H9 (cell line): ENCODE results near the gene CERK. TPM values are rescaled to one million over a fixed set of nuclear protein-coding genes. Genes with fewer than 3 reads are reported as not detected.

ENCODE experiments used
- DNase-seq: peaks from one replicate; pipeline ENCODE4 v3.0.0-alpha.2; 2017
- H2AFZ ChIP-seq: one replicate; pipeline ENCODE4 v1.6.1; 2013; ENCODE audit warnings: mild to moderate bottlenecking, low read length, control low read depth, moderate library complexity
- H2AK5ac ChIP-seq: 2 replicates; pipeline ENCODE4 v1.6.1; 2013; ENCODE audit warnings: low read length, control low read depth, mixed read lengths; ENCODE audit not compliant: insufficient read length
- H2BK120ac ChIP-seq: one replicate; pipeline ENCODE4 v1.6.1; 2013; ENCODE audit warnings: low read depth, mild to moderate bottlenecking, low read length, control low read depth, inconsistent platforms; ENCODE audit not compliant: poor library complexity, severe bottlenecking
- H2BK12ac ChIP-seq: 2 replicates; pipeline ENCODE4 v1.6.1; 2013; ENCODE audit warnings: low read length, control low read depth, mixed read lengths, low read depth; ENCODE audit not compliant: insufficient read length
- H2BK15ac ChIP-seq: 2 replicates; pipeline ENCODE4 v1.6.1; 2013; ENCODE audit warnings: low read depth, low read length, control low read depth
- H2BK20ac ChIP-seq: one replicate; pipeline ENCODE4 v1.6.1; 2013; ENCODE audit warnings: low read depth, mild to moderate bottlenecking, low read length, control low read depth, inconsistent platforms; ENCODE audit not compliant: poor library complexity, severe bottlenecking
- H2BK5ac ChIP-seq: 2 replicates; pipeline ENCODE4 v1.6.1; 2013; ENCODE audit warnings: low read length, control low read depth, mixed read lengths; ENCODE audit not compliant: insufficient read length
- H3K14ac ChIP-seq: 2 replicates; pipeline ENCODE4 v1.6.1; 2013; ENCODE audit warnings: low read length, control low read depth; ENCODE audit not compliant: insufficient read depth
- H3K18ac ChIP-seq: 2 replicates; pipeline ENCODE4 v1.6.1; 2013; ENCODE audit warnings: low read depth, mild to moderate bottlenecking, mixed read lengths, low read length, control low read depth; ENCODE audit not compliant: insufficient read length
- H3K23ac ChIP-seq: 2 replicates; pipeline ENCODE4 v1.6.1; 2013; ENCODE audit warnings: low read length, control low read depth, mixed read lengths, low read depth; ENCODE audit not compliant: insufficient read length
- H3K23me2 ChIP-seq: 2 replicates; pipeline ENCODE4 v1.6.1; 2013; ENCODE audit warnings: low read depth, mild to moderate bottlenecking, mixed read lengths, low read length, control low read depth; ENCODE audit not compliant: insufficient read length, poor library complexity, severe bottlenecking
- H3K27ac ChIP-seq: 2 replicates; pipeline ENCODE4 v1.5.1; 2013; ENCODE audit warnings: low read length, control low read depth, mixed read lengths, low read depth; ENCODE audit not compliant: insufficient read length
- H3K27me3 ChIP-seq: 2 replicates; pipeline ENCODE4 v1.6.1; 2013; ENCODE audit warnings: low read length, control low read depth, inconsistent platforms; ENCODE audit not compliant: insufficient read depth
- H3K4ac ChIP-seq: 2 replicates; pipeline ENCODE4 v1.6.1; 2013; ENCODE audit warnings: low read depth, mild to moderate bottlenecking, control low read depth, inconsistent platforms, low read length, moderate library complexity
- H3K4me1 ChIP-seq: 2 replicates; pipeline ENCODE4 v1.6.1; 2013; ENCODE audit warnings: low read length, control low read depth, inconsistent platforms; ENCODE audit not compliant: insufficient read depth
- H3K4me2 ChIP-seq: 2 replicates; pipeline ENCODE4 v1.6.1; 2013; ENCODE audit warnings: low read length, control low read depth, mixed read lengths; ENCODE audit not compliant: insufficient read length, insufficient read depth
- H3K56ac ChIP-seq: 2 replicates; pipeline ENCODE4 v1.6.1; 2013; ENCODE audit warnings: low read depth, mild to moderate bottlenecking, mixed read lengths, low read length, control low read depth; ENCODE audit not compliant: insufficient read length
- H3K79me1 ChIP-seq: 2 replicates; pipeline ENCODE4 v1.6.1; 2013; ENCODE audit warnings: low read depth, mild to moderate bottlenecking, moderate library complexity, low read length, control low read depth, inconsistent platforms; ENCODE audit not compliant: insufficient read depth, poor library complexity, severe bottlenecking
- H3K79me2 ChIP-seq: 2 replicates; pipeline ENCODE4 v1.6.1; 2013; ENCODE audit warnings: low read length, control low read depth, inconsistent platforms; ENCODE audit not compliant: insufficient read depth
- H3K9ac ChIP-seq: 2 replicates; pipeline ENCODE4 v1.6.1; 2013; ENCODE audit warnings: low read length, control low read depth, mixed read lengths; ENCODE audit not compliant: insufficient read length; ENCODE audit errors: extremely low read depth
- H3K9me3 ChIP-seq: one replicate; pipeline ENCODE4 v1.6.1; 2013; ENCODE audit warnings: low read depth, low read length, inconsistent platforms; ENCODE audit not compliant: control insufficient read depth
- H3T11ph ChIP-seq: one replicate; pipeline ENCODE4 v1.6.1; 2013; ENCODE audit warnings: mild to moderate bottlenecking, low read length, control low read depth, inconsistent platforms
- H4K20me1 ChIP-seq: one replicate; pipeline ENCODE4 v1.6.1; 2013; ENCODE audit not compliant: control insufficient read depth, insufficient read length, insufficient read depth
- H4K5ac ChIP-seq: 2 replicates; pipeline ENCODE4 v1.6.1; 2013; ENCODE audit warnings: low read depth, mild to moderate bottlenecking, mixed read lengths, low read length, control low read depth; ENCODE audit not compliant: insufficient read length
- H4K8ac ChIP-seq: replicated peaks from 2 replicates; pipeline ENCODE4 v1.6.1; 2013; ENCODE audit warnings: low read length, control low read depth, mixed read lengths, low read depth; ENCODE audit not compliant: insufficient read length
- H4K91ac ChIP-seq: 2 replicates; pipeline ENCODE4 v1.6.1; 2013; ENCODE audit warnings: low read depth, mild to moderate bottlenecking, moderate library complexity, mixed read lengths, low read length, control low read depth; ENCODE audit not compliant: insufficient read length
- H3K27ac Mint-ChIP-seq, 3 experiments: 2 replicates in 2 of 3; 3 replicates in 1 of 3; pipeline ENCODE4 v1.8.0; 2020 to 2021; ENCODE audit warnings: mixed read lengths in 3 of 3, mild to moderate bottlenecking in 1 of 3, moderate library complexity in 1 of 3
- H3K27me3 Mint-ChIP-seq: 2 replicates; pipeline ENCODE4 v1.8.0; 2021; ENCODE audit warnings: low read depth, mild to moderate bottlenecking, moderate library complexity, mixed read lengths
- H3K36me3 Mint-ChIP-seq, 3 experiments: 2 replicates in 2 of 3; 3 replicates in 1 of 3; pipeline ENCODE4 v1.8.0; 2020 to 2021; ENCODE audit warnings: low read depth in 3 of 3, mixed read lengths in 3 of 3; ENCODE audit not compliant: insufficient read depth in 1 of 3
- H3K4me1 Mint-ChIP-seq, 2 experiments: 2 replicates each; pipeline ENCODE4 v1.8.0; 2020; ENCODE audit warnings: mixed read lengths in 2 of 2
- H3K4me3 Mint-ChIP-seq, 2 experiments: 2 replicates in 1 of 2; 3 replicates in 1 of 2; pipeline ENCODE4 v1.8.0; 2020 to 2021; ENCODE audit warnings: mild to moderate bottlenecking in 2 of 2, mixed read lengths in 2 of 2, moderate library complexity in 1 of 2
- H3K9me3 Mint-ChIP-seq, 2 experiments: 2 replicates in 1 of 2; 3 replicates in 1 of 2; pipeline ENCODE4 v1.8.0; 2020; ENCODE audit warnings: mild to moderate bottlenecking in 2 of 2, mixed read lengths in 2 of 2, moderate library complexity in 1 of 2
- WGBS: extraction: QIAGEN DNeasy Blood & Tissue Kit; methylation state at CpG from one replicate; pipeline ENCODE4 v1.1.7; 2013; ENCODE audit warnings: missing lambda C conversion rate, low lambda C conversion rate, mixed read lengths; ENCODE audit not compliant: insufficient read length; ENCODE audit errors: extremely low coverage; 5-methylcytosine and 5-hydroxymethylcytosine counted together
- total RNA-seq: library from RNA; stranded (reverse); gene quantifications from 2 replicates; pipeline ENCODE4 v1.2.1, GENCODE V29; 2021
- TF ChIP-seq, protein P1 (sequence below): fragments of 200-600 bp; sonication (generic); conservative IDR thresholded peaks from 3 replicates; pipeline ENCODE4 v1.8.0; 2021; ENCODE audit warnings: antibody characterized with exemption, mild to moderate bottlenecking

The CERK gene
- total RNA-seq, 1 experiment from 2014 or later, result 47.1 TPM

DNA sequence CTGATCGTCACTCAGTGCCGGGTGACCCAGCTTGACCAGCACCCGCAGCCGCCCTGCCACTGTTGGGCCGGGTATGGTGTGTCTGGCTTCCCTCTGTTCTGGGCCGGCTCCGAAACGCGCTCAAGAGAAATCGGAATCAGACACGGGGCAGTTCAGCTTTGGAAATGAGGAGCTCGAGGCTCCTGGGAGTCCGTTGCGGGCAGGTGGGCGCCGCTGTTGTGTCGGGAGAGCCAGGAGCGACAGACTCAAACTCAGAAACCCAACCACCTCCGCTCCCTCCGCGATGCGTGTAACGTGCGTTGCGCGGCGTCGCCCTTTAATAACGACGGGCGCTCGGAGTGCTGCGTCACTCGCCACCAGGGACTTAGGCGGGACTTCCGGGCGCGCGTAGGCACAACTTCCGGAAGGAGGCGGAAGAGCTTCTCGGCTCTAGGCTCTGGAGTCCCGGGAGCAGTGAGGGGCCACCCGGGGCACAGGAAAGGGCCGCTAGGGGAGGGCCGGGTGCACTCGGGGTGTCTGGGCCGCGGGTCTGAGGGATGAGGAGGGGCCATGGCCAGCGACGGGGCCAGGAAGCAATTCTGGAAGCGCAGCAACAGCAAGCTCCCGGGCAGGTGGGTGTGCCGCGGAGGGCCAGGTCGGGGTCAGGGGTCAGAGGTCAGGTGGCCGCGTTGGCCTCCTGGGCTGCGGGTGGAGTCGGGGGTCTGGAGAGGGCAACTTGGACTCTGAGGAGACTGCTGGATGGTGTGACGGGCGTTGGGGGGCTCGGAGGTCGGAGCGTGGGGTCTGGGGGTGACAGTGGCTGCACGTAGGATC is 24.4 kb upstream of the CERK start, which contains the start of gene TBC1D22A:
TBC1D22A (plus strand) TSS at position 413 of the 813 bp plus-strand sequence; CDS start at position 550, 137 bp downstream.
- no CpG with 5 or more reads among the region's 66 CpGs for WGBS

More for the DNA sequence above, 24.4 kb upstream of the CERK start, which contains the start of gene TBC1D22A:
- peaks cover 1 to 2% of the 10 kb centered on the region in 2 experiments; a peak in 3 of 5 replicates for H3K9me3 Mint-ChIP-seq
- H3K9me3 ChIP-seq, result no peaks in the 10 kb centered on the region
- H3K9ac ChIP-seq, result peak within 1 kb of the TSS; percentile 88
- H3K4me3 Mint-ChIP-seq, result peak within 1 kb of the TSS; percentile 95 to 100
- TF ChIP-seq, protein P1, sequence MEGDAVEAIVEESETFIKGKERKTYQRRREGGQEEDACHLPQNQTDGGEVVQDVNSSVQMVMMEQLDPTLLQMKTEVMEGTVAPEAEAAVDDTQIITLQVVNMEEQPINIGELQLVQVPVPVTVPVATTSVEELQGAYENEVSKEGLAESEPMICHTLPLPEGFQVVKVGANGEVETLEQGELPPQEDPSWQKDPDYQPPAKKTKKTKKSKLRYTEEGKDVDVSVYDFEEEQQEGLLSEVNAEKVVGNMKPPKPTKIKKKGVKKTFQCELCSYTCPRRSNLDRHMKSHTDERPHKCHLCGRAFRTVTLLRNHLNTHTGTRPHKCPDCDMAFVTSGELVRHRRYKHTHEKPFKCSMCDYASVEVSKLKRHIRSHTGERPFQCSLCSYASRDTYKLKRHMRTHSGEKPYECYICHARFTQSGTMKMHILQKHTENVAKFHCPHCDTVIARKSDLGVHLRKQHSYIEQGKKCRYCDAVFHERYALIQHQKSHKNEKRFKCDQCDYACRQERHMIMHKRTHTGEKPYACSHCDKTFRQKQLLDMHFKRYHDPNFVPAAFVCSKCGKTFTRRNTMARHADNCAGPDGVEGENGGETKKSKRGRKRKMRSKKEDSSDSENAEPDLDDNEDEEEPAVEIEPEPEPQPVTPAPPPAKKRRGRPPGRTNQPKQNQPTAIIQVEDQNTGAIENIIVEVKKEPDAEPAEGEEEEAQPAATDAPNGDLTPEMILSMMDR, result no peak
- no peaks in the 10 kb centered on the region for H3K27me3 Mint-ChIP-seq
- H2AK5ac ChIP-seq, result no peak within 1 kb of the TSS
- H4K20me1 ChIP-seq, result no peaks in the 10 kb centered on the region
- peaks cover 5% of the 10 kb centered on the region for H3K79me1 ChIP-seq
- peaks cover 13 to 25% of the 10 kb centered on the region in 2 experiments for H3K4me1 Mint-ChIP-seq
- H3K4me1 ChIP-seq, result no peaks in the 10 kb centered on the region; the same call in 1 of the 2 replicates
- peak within 1 kb of the TSS; percentile 72 for H3K4me2 ChIP-seq
- H3K36me3 Mint-ChIP-seq, result peaks cover 5 to 24% (median 10%) of the 10 kb centered on the region in 3 experiments; a peak in 6 of 7 replicates
- H3K14ac ChIP-seq, result peak within 1 kb of the TSS; percentile 96
- no peaks in the 10 kb centered on the region for H3K27me3 ChIP-seq
- no peak within 1 kb of the TSS for H4K91ac ChIP-seq
- H2BK120ac ChIP-seq, result no peak within 1 kb of the TSS
- no peak within 1 kb of the TSS for H2BK5ac ChIP-seq
- H3K23me2 ChIP-seq, result peaks cover 11% of the 10 kb centered on the region
- H3K4ac ChIP-seq, result no peak within 1 kb of the TSS; the same call in 1 of the 2 replicates
- H2BK15ac ChIP-seq, result no peak within 1 kb of the TSS
- no peak within 1 kb of the TSS for H2BK20ac ChIP-seq
- H4K8ac ChIP-seq, result no peak within 1 kb of the TSS
- H3T11ph ChIP-seq, result no peak within 1 kb of the TSS
- peaks cover 19% of the 10 kb centered on the region; the same call in 1 of the 2 replicates for H3K79me2 ChIP-seq
- no peak within 1 kb of the TSS for H2BK12ac ChIP-seq
- no peak within 1 kb of the TSS for H3K56ac ChIP-seq
- H4K5ac ChIP-seq, result peak within 1 kb of the TSS; percentile 24
- peak within 1 kb of the TSS; percentile 61 for H3K18ac ChIP-seq
- DNase-seq, result peak; percentile 94
- H3K27ac Mint-ChIP-seq, result peak within 1 kb of the TSS; percentile 97 to 100 (median 97)
- no peak within 1 kb of the TSS for H3K27ac ChIP-seq
- no peak within 1 kb of the TSS for H2AFZ ChIP-seq
- no peak within 1 kb of the TSS for H3K23ac ChIP-seq
